Measurements from ENCODE around the gene TCF25.

DNA sequence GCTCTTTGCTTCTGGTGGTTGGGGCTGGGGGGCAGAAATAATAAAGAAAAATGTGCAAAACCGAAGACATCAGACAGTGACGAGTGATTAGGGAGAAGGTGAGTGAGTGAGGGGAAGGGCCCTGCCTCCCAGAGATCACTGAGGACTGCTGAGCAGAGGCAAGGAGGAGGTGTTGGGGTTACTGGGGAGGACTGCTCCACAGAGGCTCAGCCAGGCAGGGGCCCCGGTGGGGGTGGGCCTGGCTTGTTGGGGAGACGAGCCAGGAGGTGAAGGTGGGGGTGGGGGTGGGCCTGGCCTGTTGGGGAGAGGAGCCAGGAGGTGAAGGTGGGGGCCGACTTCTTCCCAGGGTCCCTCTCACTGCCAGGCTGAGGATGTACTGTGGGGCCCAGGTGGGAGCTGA is 73.1 kb downstream of the TCF25 start:
- TF ChIP-seq POLR2AphosphoS5 (IDR thresholded peaks at IDR 0.05) (no peak), POLR2A (IDR thresholded peaks at IDR 0.05) (no peak)
